Effector CD8-positive, alpha-beta T cell (primary cell): Measurements from ENCODE around the gene NAGPA.

Source experiments
- DNase-seq: peaks from one replicate; lab custom pipeline; 2025; lab: John Stamatoyannopoulos, UW

The NAGPA gene

GRCh38 chr16:5003211-5003610 is 30.5 kb downstream of the NAGPA start:
- no peak for DNase-seq

- DNase-seq, result no peak
These were observed 31.0 kb downstream of the NAGPA start for GRCh38 chr16:5002699-5003143.

GRCh38 chr16:5001986-5002385 is 31.7 kb downstream of the NAGPA start:
- DNase-seq, result no peak

GRCh38 chr16:5001571-5001970 is 32.2 kb downstream of the NAGPA start:
- DNase-seq, result no peak

- DNase-seq, result no peak
These were observed 33.1 kb downstream of the NAGPA start for GRCh38 chr16:5000573-5001001.

GRCh38 chr16:4994719-4995434 is 38.9 kb downstream of the NAGPA start:
- no peak for DNase-seq

- no peak for DNase-seq
These were observed 42.0 kb downstream of the NAGPA start for GRCh38 chr16:4991754-4992153.

GRCh38 chr16:4990415-4990814 is 43.3 kb downstream of the NAGPA start:
- no peak for DNase-seq

- DNase-seq, result no peak
These were observed 44.2 kb downstream of the NAGPA start for GRCh38 chr16:4989391-4990006.

GRCh38 chr16:4988647-4989046 is 45.1 kb downstream of the NAGPA start:
- no peak for DNase-seq

GRCh38 chr16:4987580-4988374 is 46.0 kb downstream of the NAGPA start:
- DNase-seq, result no peak

GRCh38 chr16:4987250-4987579 is 46.5 kb downstream of the NAGPA start:
- DNase-seq, result no peak

- DNase-seq, result no peak
These were observed 49.4 kb downstream of the NAGPA start for GRCh38 chr16:4984174-4984990.

GRCh38 chr16:4982056-4982867 is 51.5 kb downstream of the NAGPA start:
- DNase-seq, result no peak

- DNase-seq, result no peak
These were observed 52.3 kb downstream of the NAGPA start for GRCh38 chr16:4981473-4981872.

GRCh38 chr16:4980691-4981090 is 53.0 kb downstream of the NAGPA start:
- DNase-seq, result no peak

GRCh38 chr16:4979736-4980660 is 53.7 kb downstream of the NAGPA start:
- no peak for DNase-seq

GRCh38 chr16:4979164-4979563 is 54.6 kb downstream of the NAGPA start:
- DNase-seq, result no peak

GRCh38 chr16:4976611-4977145 is 57.1 kb downstream of the NAGPA start:
- no peak for DNase-seq

- no peak for DNase-seq
These were observed 57.7 kb downstream of the NAGPA start for GRCh38 chr16:4976079-4976478.
